Measurements from ENCODE around the gene CENPX.
A peak's percentile ranks its signal among the peaks of the same experiment; 100 is the strongest.

CENPX gene

GRCh38 chr17:81998691-81999438 is 23.8 kb downstream of the CENPX start:
- Histone ChIP-seq H3K9me3 (ENCODE audit: low read depth, low read length) (no peaks in the 10 kb centered on the region), H3K27ac (no peak overlapping the region), H3K9ac (ENCODE audit: insufficient read length) (no peak overlapping the region), H3K4me3 (no peak overlapping the region), H3K36me3 (ENCODE audit: insufficient read depth, low read length) (no peaks in the 10 kb centered on the region)
- no peak for DNase-seq (ENCODE audit: low read depth, low spot score)
- TF ChIP-seq EZH2 (IDR thresholded peaks at IDR 0.05) = no peak
- TF ChIP-seq POLR2AphosphoS5 (IDR thresholded peaks at IDR 0.05; ENCODE audit: borderline replicate concordance, low read depth, low read length) = no peak
- TF ChIP-seq FOXP2 (optimal IDR thresholded peaks at IDR 0.05; ENCODE audit: control extremely low read depth, extremely low read length, insufficient read depth) = no peak

- no peaks in the 10 kb centered on the region for H3K36me3 ChIP-seq (ENCODE audit: insufficient read depth, low read length)
- H3K4me3 ChIP-seq = no peak overlapping the region
- no peak overlapping the region for H3K9ac ChIP-seq (ENCODE audit: insufficient read length)
- no peaks in the 10 kb centered on the region for H3K9me3 ChIP-seq (ENCODE audit: low read depth, low read length)
- TF ChIP-seq EZH2 (IDR thresholded peaks at IDR 0.05) (no peak), POLR2AphosphoS5 (IDR thresholded peaks at IDR 0.05; ENCODE audit: borderline replicate concordance, low read depth, low read length) (no peak), FOXP2 (optimal IDR thresholded peaks at IDR 0.05; ENCODE audit: control extremely low read depth, extremely low read length, insufficient read depth) (no peak)
- H3K27ac ChIP-seq = peak overlapping the region; percentile 36; the same call in 1 of the 2 replicates
- no peak for DNase-seq (ENCODE audit: low read depth, low spot score)
Observed at GRCh38 chr17:81998212-81998611, 24.5 kb downstream of the CENPX start.

- no peak overlapping the region for H3K27ac ChIP-seq
- no peak for DNase-seq (ENCODE audit: low read depth, low spot score)
- TF ChIP-seq FOXP2 (optimal IDR thresholded peaks at IDR 0.05; ENCODE audit: control extremely low read depth, extremely low read length, insufficient read depth) (no peak), POLR2AphosphoS5 (IDR thresholded peaks at IDR 0.05; ENCODE audit: borderline replicate concordance, low read depth, low read length) (no peak), EZH2 (IDR thresholded peaks at IDR 0.05) (no peak)
- H3K9me3 ChIP-seq (ENCODE audit: low read depth, low read length) = no peaks in the 10 kb centered on the region
- no peak overlapping the region for H3K9ac ChIP-seq (ENCODE audit: insufficient read length)
- no peak overlapping the region for H3K4me3 ChIP-seq
- no peaks in the 10 kb centered on the region for H3K36me3 ChIP-seq (ENCODE audit: insufficient read depth, low read length)
Observed at GRCh38 chr17:81996757-81997441, 25.8 kb downstream of the CENPX start.

- TF ChIP-seq POLR2AphosphoS5 (IDR thresholded peaks at IDR 0.05; ENCODE audit: borderline replicate concordance, low read depth, low read length) (no peak), EZH2 (IDR thresholded peaks at IDR 0.05) (no peak), FOXP2 (optimal IDR thresholded peaks at IDR 0.05; ENCODE audit: control extremely low read depth, extremely low read length, insufficient read depth) (no peak)
- no peak for DNase-seq (ENCODE audit: low read depth, low spot score)
- no peak overlapping the region for H3K9ac ChIP-seq (ENCODE audit: insufficient read length)
- H3K9me3 ChIP-seq (ENCODE audit: low read depth, low read length) = no peaks in the 10 kb centered on the region
- no peak overlapping the region for H3K27ac ChIP-seq
- H3K36me3 ChIP-seq (ENCODE audit: insufficient read depth, low read length) = no peaks in the 10 kb centered on the region
- H3K4me3 ChIP-seq = no peak overlapping the region
Observed at GRCh38 chr17:81996232-81996756, 26.4 kb downstream of the CENPX start.

- Histone ChIP-seq H3K9ac (ENCODE audit: insufficient read length) (no peak overlapping the region), H3K27ac (no peak overlapping the region), H3K9me3 (ENCODE audit: low read depth, low read length) (no peaks in the 10 kb centered on the region), H3K36me3 (ENCODE audit: insufficient read depth, low read length) (no peaks in the 10 kb centered on the region), H3K4me3 (no peak overlapping the region)
- TF ChIP-seq POLR2AphosphoS5 (IDR thresholded peaks at IDR 0.05; ENCODE audit: borderline replicate concordance, low read depth, low read length) = no peak
- no peak for TF ChIP-seq EZH2 (IDR thresholded peaks at IDR 0.05)
- TF ChIP-seq FOXP2 (optimal IDR thresholded peaks at IDR 0.05; ENCODE audit: control extremely low read depth, extremely low read length, insufficient read depth) = no peak
- no peak for DNase-seq (ENCODE audit: low read depth, low spot score)
Observed at GRCh38 chr17:81995463-81996231, 27.0 kb downstream of the CENPX start.

- DNase-seq (ENCODE audit: low read depth, low spot score) = no peak
- H3K9ac ChIP-seq (ENCODE audit: insufficient read length) = no peak overlapping the region
- no peaks in the 10 kb centered on the region for H3K9me3 ChIP-seq (ENCODE audit: low read depth, low read length)
- TF ChIP-seq EZH2 (IDR thresholded peaks at IDR 0.05) = no peak
- no peak for TF ChIP-seq FOXP2 (optimal IDR thresholded peaks at IDR 0.05; ENCODE audit: control extremely low read depth, extremely low read length, insufficient read depth)
- no peak for TF ChIP-seq POLR2AphosphoS5 (IDR thresholded peaks at IDR 0.05; ENCODE audit: borderline replicate concordance, low read depth, low read length)
- no peak overlapping the region for H3K4me3 ChIP-seq
- H3K27ac ChIP-seq = peak overlapping the region; percentile 25; the same call in 1 of the 2 replicates
- no peaks in the 10 kb centered on the region for H3K36me3 ChIP-seq (ENCODE audit: insufficient read depth, low read length)
Observed at GRCh38 chr17:81994593-81995462, 27.9 kb downstream of the CENPX start.

GRCh38 chr17:81993729-81994592 is 28.7 kb downstream of the CENPX start:
- H3K4me3 ChIP-seq = no peak overlapping the region
- no peaks in the 10 kb centered on the region for H3K9me3 ChIP-seq (ENCODE audit: low read depth, low read length)
- no peak for DNase-seq (ENCODE audit: low read depth, low spot score)
- no peak overlapping the region for H3K9ac ChIP-seq (ENCODE audit: insufficient read length)
- TF ChIP-seq FOXP2 (optimal IDR thresholded peaks at IDR 0.05; ENCODE audit: control extremely low read depth, extremely low read length, insufficient read depth) = no peak
- TF ChIP-seq EZH2 (IDR thresholded peaks at IDR 0.05) = no peak
- no peak overlapping the region for H3K27ac ChIP-seq
- no peaks in the 10 kb centered on the region for H3K36me3 ChIP-seq (ENCODE audit: insufficient read depth, low read length)
